Activated CD4-positive, alpha-beta T cell treated with anti-CD3 and anti-CD28 coated beads for 36 hours (primary cell): ENCODE measurements around the gene CHMP4A. TPM values are rescaled to one million over a fixed set of nuclear protein-coding genes. Genes with fewer than 3 reads are reported as not detected.

Experiments
- ATAC-seq: fragments of 200-7000 bp; cut with Tn5 transposase; one replicate; pipeline ENCODE4 v1.10.0; 2021; ENCODE audit warnings: mild to moderate bottlenecking, moderate library complexity
- CTCF ChIA-PET: fragments of 350-600 bp; sonication (Branson Sonifier 250); formaldehyde crosslinking; loops from one replicate; lab custom pipeline; 2021; ENCODE audit warnings: antibody characterized with exemption; lab: Charles Lee
- POLR2A ChIA-PET: fragments of 350-600 bp; sonication (Branson Sonifier 250); formaldehyde crosslinking; loops from one replicate; lab custom pipeline; 2021; ENCODE audit warnings: antibody characterized with exemption, inconsistent platforms; lab: Charles Lee
- DNase-seq: peaks from one replicate; pipeline ENCODE4 v3.0.0-alpha.2; 2020
- H3K27ac Mint-ChIP-seq: one replicate; pipeline ENCODE4 v1.8.0; 2021; ENCODE audit warnings: mixed read lengths
- H3K27me3 Mint-ChIP-seq: one replicate; pipeline ENCODE4 v1.8.0; 2021; ENCODE audit warnings: mixed read lengths
- H3K36me3 Mint-ChIP-seq: one replicate; pipeline ENCODE4 v1.8.0; 2021; ENCODE audit warnings: low read depth, mixed read lengths
- H3K4me1 Mint-ChIP-seq: one replicate; pipeline ENCODE4 v1.8.0; 2021; ENCODE audit warnings: mixed read lengths
- H3K4me3 Mint-ChIP-seq: one replicate; pipeline ENCODE4 v1.8.0; 2021; ENCODE audit warnings: mild to moderate bottlenecking, moderate library complexity, mixed read lengths
- H3K9me3 Mint-ChIP-seq: one replicate; pipeline ENCODE4 v1.8.0; 2021; ENCODE audit warnings: low read depth, mixed read lengths
- intact Hi-C, 2 experiments: fragments of 100-400 bp; cut with DNase I in 1 of 2; cut with micrococcal nuclease in 1 of 2; formaldehyde crosslinking; loops; one replicate each; pipeline versions ENCODE4 v1.14.2 to v1.15.1; 2022 to 2024; cut with DNase I, micrococcal nuclease
- total RNA-seq, 2 experiments: library from RNA; stranded (reverse); gene quantifications; one replicate each; pipeline ENCODE4 v1.2.3, GENCODE V29; 2021

The CHMP4A gene
- total RNA-seq, 2 experiments from 2014 or later: 48.8 to 73.0 TPM

DNA sequence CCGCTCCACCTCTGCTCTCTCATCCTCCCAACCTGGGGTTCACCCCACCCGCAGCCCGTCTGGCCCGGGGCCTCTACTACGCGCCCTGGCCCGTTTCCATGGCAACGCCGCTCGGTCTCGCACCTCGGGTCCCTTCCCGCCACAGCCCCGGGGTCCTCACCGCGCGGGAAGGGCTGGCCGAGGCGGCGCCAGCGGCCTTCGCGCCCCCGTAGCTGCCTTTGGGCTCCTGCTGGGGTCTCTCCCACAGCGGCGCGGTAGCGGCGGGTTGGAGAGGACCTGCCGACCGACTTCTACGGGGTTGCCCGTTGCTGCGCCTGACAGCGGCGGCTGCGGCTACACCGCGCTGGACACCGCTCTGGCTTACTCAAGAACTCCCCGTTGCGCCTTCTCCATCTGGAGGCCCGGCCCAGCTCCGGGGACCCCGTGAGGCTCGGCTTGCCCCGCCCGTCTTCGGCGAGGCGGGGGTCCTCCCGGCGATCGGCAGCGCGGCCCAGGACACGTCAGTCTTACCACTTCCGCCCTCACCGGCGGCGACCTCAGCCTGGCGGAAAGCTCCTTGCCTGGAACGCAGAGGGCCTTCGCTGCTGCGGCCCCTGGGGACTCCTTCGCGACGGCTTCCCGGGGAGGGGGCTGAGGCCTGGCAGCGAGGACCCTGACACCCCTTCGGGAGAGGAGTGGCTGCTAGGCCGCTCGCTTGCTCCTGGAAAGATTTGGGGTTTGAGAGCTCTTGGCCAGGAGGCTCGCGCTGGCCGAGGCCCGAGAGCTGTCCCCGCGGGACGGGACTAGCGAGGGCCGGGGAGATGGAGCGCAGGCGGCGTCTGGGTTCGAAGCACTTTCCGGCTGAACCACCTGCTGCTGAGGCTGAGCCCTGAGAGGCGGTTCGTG, 17.9 kb downstream of the CHMP4A start, which contains the start of gene TM9SF1:
TSS of gene TM9SF1 (minus strand) at position 256 of the 885 bp plus-strand sequence. CDS start 422 bp downstream, outside the sequence.
- peaks cover 48% of the 10 kb centered on the region for H3K36me3 Mint-ChIP-seq
- DNase-seq (peak; percentile 93), ATAC-seq (peak; percentile 93)
- peaks cover 2% of the 10 kb centered on the region for H3K9me3 Mint-ChIP-seq
- H3K27ac Mint-ChIP-seq: peak within 1 kb of the TSS; percentile 93
- ChIA-PET POLR2A (interaction anchor here (1.0 to 2.5 kb wide), 7 partner anchors 17 to 81 kb away, joined by 4 to 13 read pairs (median 7); partner anchors contain the start of genes CHMP4A, DCAF11, EMC9 and IRF9), CTCF (interaction anchor here (0.8 to 2.8 kb wide), 14 partner anchors 14 to 242 kb away, joined by 3 to 13 read pairs (median 4); partner anchors contain the start of genes CHMP4A, CIDEB, IRF9 and MDP1)
- peaks cover 50% of the 10 kb centered on the region for H3K4me1 Mint-ChIP-seq
- H3K27me3 Mint-ChIP-seq: no peaks in the 10 kb centered on the region
- peak within 1 kb of the TSS; percentile 90 for H3K4me3 Mint-ChIP-seq
- intact Hi-C loops: loop anchor here (1.0 kb wide), 9 partner anchors 18 to 247 kb away; partner anchors contain the start of genes CHMP4A (in 2 of the 2), GMPR2 (in 2 of the 2), NEDD8 (in 2 of the 2) and DCAF11 (in 1 of the 2)

DNA sequence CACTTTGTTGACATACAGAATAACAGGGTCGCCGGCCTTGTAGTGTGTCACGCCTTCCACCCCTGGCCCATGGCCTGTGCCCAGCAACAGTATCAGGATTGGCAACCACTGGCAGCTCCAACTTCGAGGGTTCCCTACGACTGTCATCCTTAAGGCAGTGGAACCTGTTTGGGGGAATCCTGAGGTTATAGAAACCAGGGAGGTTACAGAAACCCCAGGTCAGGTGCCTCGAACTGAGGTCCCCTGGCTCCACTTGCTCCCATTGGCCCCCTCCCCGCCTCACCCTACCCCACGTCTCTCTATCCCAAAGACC, 18.5 kb downstream of the CHMP4A start:
- POLR2A ChIA-PET: interaction anchor here (1.5 to 2.5 kb wide), 5 partner anchors 18 to 80 kb away, joined by 5 to 13 read pairs (median 7); partner anchors contain the start of genes CHMP4A, DCAF11, EMC9 and IRF9
- CTCF ChIA-PET: interaction anchor here (0.8 to 2.8 kb wide), 9 partner anchors 14 to 139 kb away, joined by 3 to 13 read pairs (median 4); partner anchors contain the start of genes CHMP4A, CIDEB, IRF9 and LTB4R2
- Mint-ChIP-seq H3K36me3 (peaks cover 47% of the 10 kb centered on the region), H3K4me3 (peak overlapping the region; percentile 90), H3K27me3 (no peaks in the 10 kb centered on the region), H3K4me1 (peaks cover 54% of the 10 kb centered on the region), H3K27ac (peak overlapping the region; percentile 88), H3K9me3 (peaks cover 2% of the 10 kb centered on the region)
- intact Hi-C loops: loop anchor here (1.0 kb wide), 9 partner anchors 18 to 247 kb away; partner anchors contain the start of genes CHMP4A (in 2 of the 2), GMPR2 (in 2 of the 2), NEDD8 (in 2 of the 2) and DCAF11 (in 1 of the 2)
- DNase-seq (no peak), ATAC-seq (no peak)

DNA sequence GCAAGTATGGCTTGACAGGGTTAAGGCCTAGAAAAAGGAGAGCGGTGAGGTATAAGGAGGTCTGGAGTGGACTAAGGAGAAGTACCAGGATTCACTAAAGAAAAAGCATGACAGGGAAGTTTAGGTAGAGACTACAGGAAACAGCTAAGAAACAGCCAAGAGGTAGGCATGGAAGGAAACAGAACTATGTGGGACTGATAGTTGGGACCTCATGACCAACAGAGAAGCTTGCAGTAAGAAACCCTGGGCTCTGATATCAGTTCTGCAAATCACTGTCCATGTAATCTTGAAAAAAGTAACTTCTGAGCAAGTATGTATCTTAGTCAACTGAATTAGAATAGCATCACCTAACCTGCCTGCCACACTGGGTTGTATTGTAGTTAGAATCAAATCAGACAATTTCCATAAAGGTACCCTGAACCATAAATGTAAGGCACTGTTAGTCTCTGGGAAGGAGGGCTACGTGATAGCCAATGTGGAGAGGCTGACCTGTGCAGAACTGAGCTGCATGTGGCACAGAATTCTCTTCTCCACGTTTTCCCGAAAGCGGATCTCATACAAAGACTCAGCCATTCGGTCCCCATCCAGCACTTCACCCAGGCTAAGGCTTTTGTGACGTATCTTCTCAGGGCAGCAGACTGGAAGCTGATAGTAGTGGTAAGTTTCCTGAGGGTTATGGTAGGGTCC, 19.0 kb downstream of the CHMP4A start:
- H3K27ac Mint-ChIP-seq: peak overlapping the region; percentile 88
- CTCF ChIA-PET: interaction anchor here (1.1 to 2.8 kb wide), 6 partner anchors 20 to 139 kb away, joined by 3 to 13 read pairs (median 4); partner anchors contain the start of genes CHMP4A, CIDEB, LTB4R2 and PSME2
- peaks cover 45% of the 10 kb centered on the region for H3K36me3 Mint-ChIP-seq

GRCh38 chr14:24192933-24193332, 20.4 kb downstream of the CHMP4A start:
- H3K4me1 Mint-ChIP-seq: peaks cover 56% of the 10 kb centered on the region
- H3K4me3 Mint-ChIP-seq: no peak overlapping the region
- no peak for ATAC-seq
- peak overlapping the region; percentile 10 for H3K27ac Mint-ChIP-seq
- no peaks in the 10 kb centered on the region for H3K27me3 Mint-ChIP-seq
- no peak for DNase-seq
- no peaks in the 10 kb centered on the region for H3K9me3 Mint-ChIP-seq
- ChIA-PET POLR2A (interaction anchor here (0.6 kb wide), 1 partner anchor 87 kb away, joined by 5 read pairs; no protein-coding TSS in a partner anchor), CTCF (no interaction called here)
- peaks cover 37% of the 10 kb centered on the region for H3K36me3 Mint-ChIP-seq
- intact Hi-C loops: no loop called here

More for the DNA sequence above, 19.0 kb downstream of the CHMP4A start:
- ATAC-seq: no peak
- DNase-seq: no peak
- POLR2A ChIA-PET: interaction anchor here (1.9 to 2.5 kb wide), 2 partner anchors 33 to 47 kb away, joined by 5 to 11 read pairs; partner anchors contain the start of genes IRF9, PSME2 and RNF31
- H3K4me3 Mint-ChIP-seq: peak overlapping the region; percentile 90
- H3K4me1 Mint-ChIP-seq: peaks cover 57% of the 10 kb centered on the region
- peaks cover 2% of the 10 kb centered on the region for H3K9me3 Mint-ChIP-seq
- intact Hi-C loops: no loop called here
- no peaks in the 10 kb centered on the region for H3K27me3 Mint-ChIP-seq

DNA sequence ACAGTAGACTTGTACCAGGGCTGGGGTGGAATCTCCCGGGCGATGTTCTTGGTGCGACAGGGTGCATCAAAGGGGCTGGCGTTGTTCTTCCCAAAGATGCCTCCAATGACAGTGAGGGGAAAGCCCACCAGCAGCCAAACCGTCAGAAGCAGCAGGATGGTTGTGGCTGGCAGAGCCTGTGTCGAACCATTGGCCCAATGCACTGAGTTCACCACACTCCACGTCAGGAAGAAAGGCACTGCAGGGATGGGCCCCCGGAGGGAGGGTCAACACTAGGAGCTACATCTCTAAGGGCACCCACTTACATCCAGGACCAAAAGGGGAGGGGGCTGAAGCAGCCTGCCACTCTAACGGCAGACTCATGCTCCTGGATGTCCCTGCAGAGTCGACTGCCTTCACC, 22.9 kb downstream of the CHMP4A start:
- peaks cover 42% of the 10 kb centered on the region for H3K36me3 Mint-ChIP-seq
- POLR2A ChIA-PET: no interaction called here
- no peak overlapping the region for H3K27ac Mint-ChIP-seq
- H3K4me1 Mint-ChIP-seq: peaks cover 53% of the 10 kb centered on the region
- no peaks in the 10 kb centered on the region for H3K9me3 Mint-ChIP-seq
- H3K4me3 Mint-ChIP-seq: no peak overlapping the region
- intact Hi-C loops: no loop called here
- ATAC-seq (no peak), DNase-seq (no peak)
- H3K27me3 Mint-ChIP-seq: no peaks in the 10 kb centered on the region
- CTCF ChIA-PET: interaction anchor here (0.7 to 2.7 kb wide), 3 partner anchors 22 to 83 kb away, joined by 4 to 13 read pairs (median 5); partner anchors contain the start of genes CHMP4A and TINF2

DNA sequence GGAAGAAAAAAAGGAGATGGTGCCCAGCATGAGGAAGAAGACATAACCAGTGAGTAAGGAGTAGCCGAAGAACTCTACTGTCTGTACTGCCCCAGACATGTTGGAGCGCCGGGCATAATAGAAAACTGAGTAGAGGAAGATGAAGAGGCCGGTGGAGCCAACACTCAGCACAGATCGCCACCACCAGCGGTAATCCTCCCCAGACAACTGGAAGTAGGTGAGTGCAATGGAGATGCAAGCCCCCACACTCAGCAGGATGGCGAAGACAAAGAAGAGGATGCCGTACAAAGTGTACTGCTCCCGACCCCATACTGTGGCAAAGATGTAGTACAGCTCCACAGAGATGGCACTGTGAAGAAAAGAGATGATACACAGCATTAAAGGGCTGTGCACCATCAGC, 23.8 kb downstream of the CHMP4A start:
- Mint-ChIP-seq H3K9me3 (no peaks in the 10 kb centered on the region), H3K4me3 (no peak overlapping the region), H3K27ac (peak overlapping the region; percentile 51), H3K36me3 (peaks cover 45% of the 10 kb centered on the region), H3K27me3 (no peaks in the 10 kb centered on the region), H3K4me1 (peaks cover 46% of the 10 kb centered on the region)
- no peak for ATAC-seq
- intact Hi-C loops: loop anchor here in 1 of 2 experiments (1.0 to 2.0 kb wide), 3 partner anchors 17 to 75 kb away; partner anchors contain the start of genes DCAF11, NRL, REC8 and TINF2
- ChIA-PET POLR2A (interaction anchor here (0.6 to 1.3 kb wide), 4 partner anchors 21 to 54 kb away, joined by 3 to 10 read pairs (median 3); partner anchors contain the start of genes IRF9, PSME1 and TINF2), CTCF (interaction anchor here (0.5 to 2.7 kb wide), 9 partner anchors 14 to 143 kb away, joined by 3 to 14 read pairs (median 7); partner anchors contain the start of genes CHMP4A, IRF9, TINF2 and TSSK4)
- DNase-seq: no peak

GRCh38 chr14:24189059-24189375, 24.3 kb downstream of the CHMP4A start:
- Mint-ChIP-seq H3K27me3 (no peaks in the 10 kb centered on the region), H3K4me3 (peak overlapping the region; percentile 89), H3K36me3 (peaks cover 42% of the 10 kb centered on the region), H3K9me3 (no peaks in the 10 kb centered on the region), H3K27ac (peak overlapping the region; percentile 51), H3K4me1 (peaks cover 42% of the 10 kb centered on the region)
- ATAC-seq: no peak
- no peak for DNase-seq
- POLR2A ChIA-PET: interaction anchor here (0.5 to 2.0 kb wide), 11 partner anchors 8 to 242 kb away, joined by 3 to 10 read pairs (median 3); partner anchors contain the start of genes CHMP4A, DCAF11, IRF9 and NRL
- CTCF ChIA-PET: interaction anchor here (0.5 to 2.7 kb wide), 13 partner anchors 13 to 144 kb away, joined by 3 to 14 read pairs (median 4); partner anchors contain the start of genes CHMP4A, IRF9, PSME2 and TINF2
- intact Hi-C loops: loop anchor here in 1 of 2 experiments (1.0 to 2.0 kb wide), 3 partner anchors 16 to 75 kb away; partner anchors contain the start of genes DCAF11, NRL, REC8 and TINF2

DNA sequence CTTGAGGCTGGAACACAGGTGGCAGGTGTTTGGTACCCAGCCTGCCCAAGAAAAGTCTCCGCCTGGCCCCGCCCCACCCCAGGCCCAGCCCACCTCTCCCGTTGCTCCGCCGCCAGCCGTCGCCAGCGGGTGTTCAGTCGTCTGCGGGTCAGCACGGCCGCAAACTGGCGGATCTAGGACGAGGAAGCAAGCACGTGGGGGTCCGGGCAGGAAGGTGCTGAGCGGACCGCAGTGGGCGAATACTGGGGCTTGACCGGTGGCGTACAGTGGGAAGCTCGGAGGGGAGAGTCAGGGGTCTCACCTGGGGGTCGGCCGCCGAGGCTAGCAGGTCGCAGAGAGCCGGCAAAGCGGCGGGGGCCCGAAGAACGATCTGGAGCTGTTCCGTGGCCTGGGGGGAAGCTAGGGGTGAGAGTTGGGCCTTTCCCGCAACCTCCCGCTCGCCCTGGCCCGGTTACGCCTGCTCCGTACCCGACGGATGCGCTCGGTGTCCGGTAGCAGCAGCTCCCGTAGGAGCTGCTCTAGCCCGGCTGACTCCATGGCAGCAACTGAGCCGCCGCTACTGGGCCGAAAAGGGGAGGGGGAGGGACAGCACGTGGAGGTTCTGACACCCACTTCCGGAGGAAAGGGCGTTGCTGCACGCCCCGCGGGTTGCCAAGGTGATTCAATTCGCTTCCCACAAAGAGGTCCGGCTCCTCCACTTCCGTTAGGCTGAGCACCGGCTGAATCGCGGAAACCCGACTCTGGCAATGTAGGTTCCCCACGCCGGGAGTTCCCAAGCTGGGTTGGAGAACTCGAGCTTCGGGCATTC, 24.8 kb downstream of the CHMP4A start, which contains the start of gene IPO4:
TSS of gene IPO4 (minus strand) at position 566 of the 808 bp plus-strand sequence. CDS start at position 537, 29 bp downstream.
- Mint-ChIP-seq H3K36me3 (peaks cover 42% of the 10 kb centered on the region), H3K27me3 (no peaks in the 10 kb centered on the region), H3K9me3 (no peaks in the 10 kb centered on the region), H3K27ac (peak within 1 kb of the TSS; percentile 83), H3K4me1 (peaks cover 40% of the 10 kb centered on the region), H3K4me3 (peak within 1 kb of the TSS; percentile 89)
- DNase-seq: peak; percentile 97
- ATAC-seq: peak; percentile 92
- intact Hi-C loops: loop anchor here (1.0 to 2.0 kb wide), 13 partner anchors 16 to 111 kb away; partner anchors contain the start of genes DCAF11 (in 2 of the 2), IRF9 (in 2 of the 2), NRL (in 2 of the 2) and PSME1 (in 2 of the 2)
- CTCF ChIA-PET: interaction anchor here (0.6 to 2.7 kb wide), 13 partner anchors 13 to 144 kb away, joined by 3 to 14 read pairs (median 4); partner anchors contain the start of genes CHMP4A, IRF9, PSME2 and TINF2
- POLR2A ChIA-PET: interaction anchor here (0.5 to 2.0 kb wide), 12 partner anchors 8 to 243 kb away, joined by 3 to 10 read pairs (median 4); partner anchors contain the start of genes CHMP4A, DCAF11, IRF9 and NRL

DNA sequence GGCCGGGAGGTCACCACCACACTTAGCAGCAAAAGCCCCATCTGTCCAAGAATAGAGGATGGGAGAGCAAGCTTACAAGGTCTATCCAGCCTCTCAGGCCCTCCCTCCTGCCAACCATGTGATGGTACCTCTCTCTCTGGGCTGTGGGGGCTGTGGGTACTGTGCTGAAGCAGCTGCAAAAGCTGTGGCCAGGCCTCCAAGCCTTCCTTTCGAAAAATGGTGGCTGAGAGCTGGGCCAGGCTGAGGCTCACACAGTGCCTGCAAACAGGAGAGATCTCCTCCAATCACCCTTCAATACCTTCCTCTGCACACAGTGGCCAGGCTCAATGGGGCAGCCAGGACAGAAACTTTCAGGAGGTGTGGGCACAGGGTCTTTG, 25.8 kb downstream of the CHMP4A start:
- intact Hi-C loops: no loop called here

More for the DNA sequence above, 25.8 kb downstream of the CHMP4A start:
- Mint-ChIP-seq H3K9me3 (no peaks in the 10 kb centered on the region), H3K4me1 (peaks cover 35% of the 10 kb centered on the region), H3K36me3 (peaks cover 41% of the 10 kb centered on the region), H3K27me3 (no peaks in the 10 kb centered on the region), H3K4me3 (peak overlapping the region; percentile 89), H3K27ac (peak overlapping the region; percentile 83)
- ATAC-seq: no peak
- POLR2A ChIA-PET: interaction anchor here (1.9 to 2.0 kb wide), 2 partner anchors 26 to 73 kb away, joined by 5 to 6 read pairs; partner anchors contain the start of genes CHMP4A, DCAF11 and NRL
- CTCF ChIA-PET: interaction anchor here (0.9 to 2.0 kb wide), 6 partner anchors 14 to 121 kb away, joined by 3 to 8 read pairs (median 4); partner anchors contain the start of genes CIDEB, GMPR2, MDP1 and NEDD8
- no peak for DNase-seq
